H1 (cell line): ENCODE results near the gene C16orf46. TPM values are rescaled to one million over a fixed set of nuclear protein-coding genes. Genes with fewer than 3 reads are reported as not detected.

ENCODE experiments used
- CTCF ChIA-PET: fragments of 300-600 bp; sonication (Branson Sonifier 250); formaldehyde crosslinking; loops from one replicate; lab custom pipeline; 2021; ENCODE audit not compliant: partially characterized antibody; lab: Charles Lee
- POLR2A ChIA-PET: fragments of 300-600 bp; sonication (Branson Sonifier 250); formaldehyde crosslinking; loops from one replicate; lab custom pipeline; 2021; ENCODE audit warnings: inconsistent platforms; ENCODE audit not compliant: partially characterized antibody; lab: Charles Lee
- DNase-seq, 2 experiments: peaks; one replicate each; pipeline versions ENCODE4 v3.0.0 to v3.0.0-alpha.2; 2010 to 2022; ENCODE audit warnings: low spot score in 2 of 2, low read depth in 1 of 2, mixed read lengths in 1 of 2
- FAIRE-seq: peaks from 2 replicates; lab custom pipeline; 2011; peaks lifted over from hg19 to GRCh38; lab: Jason Lieb, UNC
- H2AFZ ChIP-seq: 2 replicates; pipeline ENCODE4 v1.8.1; 2012; ENCODE audit warnings: low read length, inconsistent platforms
- H2AK5ac ChIP-seq: 2 replicates; pipeline ENCODE4 v1.6.1; 2013; ENCODE audit warnings: low read depth, low read length
- H2BK120ac ChIP-seq: replicated peaks from 2 replicates; pipeline ENCODE3; 2013; ENCODE audit warnings: low read depth, low read length, inconsistent platforms
- H2BK12ac ChIP-seq: 2 replicates; pipeline ENCODE4 v1.6.1; 2013; ENCODE audit warnings: low read depth, low read length
- H2BK15ac ChIP-seq: 2 replicates; pipeline ENCODE4 v1.6.1; 2013; ENCODE audit warnings: low read length
- H2BK20ac ChIP-seq: 2 replicates; pipeline ENCODE4 v1.6.1; 2013; ENCODE audit warnings: low read length
- H2BK5ac ChIP-seq: 2 replicates; pipeline ENCODE4 v1.6.1; 2013; ENCODE audit warnings: low read depth, low read length
- H3K14ac ChIP-seq: 2 replicates; pipeline ENCODE4 v1.6.1; 2013; ENCODE audit warnings: inconsistent platforms; ENCODE audit not compliant: insufficient read length
- H3K18ac ChIP-seq: 2 replicates; pipeline ENCODE4 v1.6.1; 2013; ENCODE audit warnings: low read length; ENCODE audit errors: extremely low read depth
- H3K23ac ChIP-seq: 2 replicates; pipeline ENCODE4 v1.6.1; 2013; ENCODE audit warnings: inconsistent platforms; ENCODE audit not compliant: insufficient read length
- H3K23me2 ChIP-seq: 2 replicates; pipeline ENCODE4 v1.6.1; 2013; ENCODE audit warnings: low read depth, low read length
- H3K27ac ChIP-seq: 2 replicates; pipeline ENCODE4 v1.6.1; 2011; ENCODE audit warnings: low read depth, low read length, inconsistent platforms
- H3K27me3 ChIP-seq, 4 experiments: replicated peaks in 1 of 4; 1 replicate in 1 of 4; 2 replicates in 3 of 4; pipeline versions ENCODE4 v1.6.1 to v1.8.1; 2011 to 2013; ENCODE audit warnings: low read length in 3 of 4, mild to moderate bottlenecking in 3 of 4, inconsistent platforms in 2 of 4, mixed read lengths in 2 of 4, moderate library complexity in 1 of 4; ENCODE audit not compliant: control insufficient read depth in 3 of 4, insufficient read depth in 3 of 4; ENCODE audit errors: extremely low read depth in 1 of 4
- H3K36me3 ChIP-seq, 4 experiments: 2 replicates each; pipeline versions ENCODE4 v1.6.1 to v1.8.1; 2011 to 2013; ENCODE audit warnings: mild to moderate bottlenecking in 4 of 4, low read length in 3 of 4, moderate library complexity in 2 of 4, control low read depth in 1 of 4, inconsistent platforms in 1 of 4; ENCODE audit not compliant: insufficient read depth in 4 of 4, control insufficient read depth in 2 of 4
- H3K4ac ChIP-seq: replicated peaks from 2 replicates; pipeline ENCODE3; 2013; ENCODE audit warnings: low read length, low read depth, mixed read lengths, inconsistent platforms; ENCODE audit not compliant: insufficient read length
- H3K4me1 ChIP-seq, 4 experiments: replicated peaks in 1 of 4; 1 replicate in 1 of 4; 2 replicates in 3 of 4; pipeline versions ENCODE4 v1.6.1 to v1.8.1; 2011 to 2013; ENCODE audit warnings: low read length in 3 of 4, inconsistent platforms in 2 of 4, mixed read lengths in 1 of 4; ENCODE audit not compliant: insufficient read depth in 4 of 4, control insufficient read depth in 3 of 4
- H3K4me2 ChIP-seq, 2 experiments: 2 replicates each; pipeline versions ENCODE4 v1.6.1 to v1.8.1; 2011 to 2013; ENCODE audit warnings: low read depth in 2 of 2, low read length in 2 of 2, control low read depth in 1 of 2, inconsistent platforms in 1 of 2, mild to moderate bottlenecking in 1 of 2; ENCODE audit not compliant: insufficient read depth in 1 of 2
- H3K4me3 ChIP-seq, 4 experiments: fragments of 200-600, 300-600 bp in 1 of 4; sonication (generic), shearing (Covaris generic), sonication (Bioruptor Twin) in 1 of 4; 2 replicates each; pipeline versions ENCODE4 v1.5.1 to v1.8.1; 2011 to 2016; ENCODE audit warnings: low read length in 4 of 4, low read depth in 3 of 4, control low read depth in 2 of 4, inconsistent platforms in 2 of 4, mild to moderate bottlenecking in 2 of 4, mixed read lengths in 1 of 4, moderate library complexity in 1 of 4; ENCODE audit not compliant: insufficient read depth in 2 of 4; ENCODE audit errors: extremely low read depth in 1 of 4
- H3K56ac ChIP-seq: replicated peaks from 2 replicates; pipeline ENCODE3; 2013; ENCODE audit warnings: low read depth, mild to moderate bottlenecking, mixed read lengths, low read length, inconsistent platforms; ENCODE audit not compliant: insufficient read length
- H3K79me1 ChIP-seq: 2 replicates; pipeline ENCODE4 v1.6.1; 2013; ENCODE audit warnings: low read depth, low read length, control low read depth
- H3K79me2 ChIP-seq, 2 experiments: 2 replicates each; pipeline versions ENCODE4 v1.6.1 to v1.8.1; 2012 to 2013; ENCODE audit warnings: low read length in 2 of 2, mild to moderate bottlenecking in 2 of 2, inconsistent platforms in 1 of 2; ENCODE audit not compliant: insufficient read depth in 2 of 2, control insufficient read depth in 1 of 2
- H3K9ac ChIP-seq, 4 experiments: replicated peaks in 1 of 4; 1 replicate in 1 of 4; 2 replicates in 3 of 4; pipeline versions ENCODE4 v1.6.1 to v1.8.1; 2011 to 2013; ENCODE audit warnings: low read depth in 3 of 4, low read length in 3 of 4, control low read depth in 2 of 4, mild to moderate bottlenecking in 2 of 4, moderate library complexity in 2 of 4, inconsistent platforms in 1 of 4; ENCODE audit errors: extremely low read depth in 1 of 4
- H3K9me3 ChIP-seq, 2 experiments: 2 replicates each; pipeline versions ENCODE4 v1.6.1 to v1.8.1; 2012 to 2013; ENCODE audit warnings: mild to moderate bottlenecking in 2 of 2, moderate library complexity in 2 of 2, control low read depth in 1 of 2, inconsistent platforms in 1 of 2, low read depth in 1 of 2, low read length in 1 of 2, mixed read lengths in 1 of 2; ENCODE audit not compliant: insufficient read depth in 2 of 2
- H4K20me1 ChIP-seq, 2 experiments: replicated peaks in 1 of 2; 2 replicates each; pipeline versions ENCODE3 to v1.8.1; 2011 to 2013; ENCODE audit warnings: inconsistent platforms in 2 of 2, low read length in 2 of 2, mild to moderate bottlenecking in 1 of 2; ENCODE audit not compliant: insufficient read depth in 2 of 2, control insufficient read depth in 1 of 2
- H4K5ac ChIP-seq: 2 replicates; pipeline ENCODE4 v1.6.1; 2013; ENCODE audit warnings: low read length, low read depth, mixed read lengths, inconsistent platforms; ENCODE audit not compliant: insufficient read length
- H4K8ac ChIP-seq: 2 replicates; pipeline ENCODE4 v1.8.0; 2013; ENCODE audit warnings: mild to moderate bottlenecking, moderate library complexity, low read length, inconsistent platforms; ENCODE audit not compliant: insufficient read depth; ENCODE audit errors: extremely low read depth
- H4K91ac ChIP-seq: replicated peaks from 2 replicates; pipeline ENCODE3; 2013; ENCODE audit warnings: low read length, mixed read lengths, inconsistent platforms; ENCODE audit not compliant: insufficient read length
- BACH1 ChIP-seq: IDR thresholded peaks from 2 replicates; pipeline ENCODE4 v1.6.1; 2012; ENCODE audit warnings: low read length, improper control_type of control experiment
- CEBPB ChIP-seq: IDR thresholded peaks from 2 replicates; pipeline ENCODE4 v1.6.1; 2012; ENCODE audit warnings: low read depth, low read length
- CHD1 ChIP-seq: IDR thresholded peaks from 2 replicates; pipeline ENCODE4 v1.6.1; 2012; ENCODE audit warnings: low read depth, low read length, improper control_type of control experiment
- CREB1 ChIP-seq: IDR thresholded peaks from 2 replicates; pipeline ENCODE4 v1.6.1; 2012; ENCODE audit warnings: inconsistent platforms
- CTBP2 ChIP-seq: IDR thresholded peaks from 2 replicates; pipeline ENCODE4 v1.7.0; 2011; ENCODE audit warnings: borderline replicate concordance, mild to moderate bottlenecking, moderate library complexity, mixed read lengths, low read length; ENCODE audit not compliant: insufficient read depth, insufficient read length
- FOSL1 ChIP-seq: IDR thresholded peaks from 2 replicates; pipeline ENCODE4 v1.6.1; 2011; ENCODE audit warnings: mild to moderate bottlenecking, low read depth, low read length, moderate library complexity; ENCODE audit not compliant: insufficient read depth
- HDAC2 ChIP-seq, 2 experiments: fragments of 300-600 bp in 1 of 2; sonication (generic) in 1 of 2; IDR thresholded peaks; 2 replicates each; pipeline ENCODE4 v1.6.1; 2011 to 2012; ENCODE audit warnings: low read depth in 2 of 2, low read length in 2 of 2, mild to moderate bottlenecking in 2 of 2, moderate library complexity in 2 of 2, borderline replicate concordance in 1 of 2, inconsistent platforms in 1 of 2
- KDM1A ChIP-seq: fragments of 200-600, 300-600 bp; sonication (generic); IDR thresholded peaks from 2 replicates; pipeline ENCODE4 v1.7.1; 2016; ENCODE audit warnings: mild to moderate bottlenecking, low read length, borderline replicate concordance
- RBBP5 ChIP-seq: IDR thresholded peaks from 2 replicates; pipeline ENCODE4 v1.7.1; 2012; ENCODE audit warnings: low read depth, mild to moderate bottlenecking, inconsistent platforms, low read length, moderate library complexity, borderline replicate concordance
- SIRT6 ChIP-seq: IDR thresholded peaks from one replicate; pipeline ENCODE4 v1.7.1; 2012; ENCODE audit warnings: low read length, inconsistent platforms
- SP2 ChIP-seq: IDR thresholded peaks from 2 replicates; pipeline ENCODE4 v1.6.1; 2012; ENCODE audit warnings: mild to moderate bottlenecking, low read length, inconsistent platforms
- WGBS, 2 experiments: shearing (Covaris generic) in 1 of 2; methylation state at CpG; one replicate each; pipeline versions ENCODE4 v1.1.6 to v1.1.7; 2013 to 2015; ENCODE audit warnings: low lambda C conversion rate in 2 of 2, mixed read lengths in 2 of 2, inconsistent platforms in 1 of 2, low coverage in 1 of 2, missing lambda C conversion rate in 1 of 2; ENCODE audit not compliant: insufficient replicate concordance in 2 of 2, insufficient coverage in 1 of 2, insufficient read length in 1 of 2; ENCODE audit errors: extremely low coverage in 1 of 2, missing lambda C conversion rate in 1 of 2; 5-methylcytosine and 5-hydroxymethylcytosine counted together
- polyA plus RNA-seq, 7 experiments: library from polyadenylated mRNA; depleted of rRNA in 3 of 7; stranded (reverse) in 5 of 7; unstranded in 2 of 7; fragments of >200 nt in 5 of 7; fragments of 200-250 nt in 2 of 7; gene quantifications; 1 replicate in 5 of 7; 2 replicates in 1 of 7; 4 replicates in 1 of 7; pipeline versions ENCODE4 v1.2.1 to v1.2.3, GENCODE V29; 2011 to 2013; ENCODE audit warnings: missing spikeins in 2 of 7, mixed read lengths in 2 of 7
- total RNA-seq: library from RNA; stranded (reverse); fragmentation: NEBNext Ultra II Directional; extraction: Animal tissue kit (Norgen Biotek cat#: 25700); gene quantifications from 2 replicates; pipeline ENCODE4 v1.2.1, GENCODE V29; 2021
- TF ChIP-seq, protein P1 (sequence below): IDR thresholded peaks from 2 replicates; pipeline ENCODE4 v1.6.1; 2012; ENCODE audit warnings: low read length, inconsistent platforms
- TF ChIP-seq, protein P2 (sequence below): IDR thresholded peaks from 2 replicates; pipeline ENCODE4 v1.6.1; 2012; ENCODE audit warnings: inconsistent platforms

C16orf46 gene
- total and polyA plus RNA-seq, 2 of the 8 experiments (the other 6 are each of a cell fraction or from before 2014, with no cell fraction given): 0.48 to 0.60 TPM

DNA sequence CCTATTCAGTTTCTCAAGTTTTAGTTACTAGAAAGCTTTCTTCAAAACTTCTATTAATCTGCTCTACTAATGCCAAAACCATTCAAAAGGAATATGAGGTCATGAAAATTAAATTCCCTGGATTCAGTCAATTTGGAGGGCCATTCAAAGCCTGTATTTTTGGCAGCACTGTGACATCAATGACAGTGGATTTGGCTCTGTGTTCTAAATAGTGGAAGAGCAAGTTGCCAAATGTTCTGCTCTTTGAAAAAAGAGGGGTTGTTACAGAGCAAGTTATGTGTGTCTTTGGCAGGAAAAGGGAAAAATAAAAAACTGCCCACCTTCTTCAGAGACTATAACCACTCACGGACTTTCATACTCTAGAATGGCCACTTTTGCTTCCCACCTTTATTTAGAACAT is 3.2 kb upstream of the C16orf46 start:
- no peak overlapping the region for H2BK5ac ChIP-seq
- H4K20me1 ChIP-seq: peaks cover 0 to 2% of the 10 kb centered on the region in 2 experiments
- FAIRE-seq: no peak
- no peak overlapping the region for H2BK20ac ChIP-seq
- H4K8ac ChIP-seq: no peak overlapping the region
- H3K27ac ChIP-seq: no peak overlapping the region
- peaks cover 0 to 18% (median 2%) of the 10 kb centered on the region in 4 experiments; a peak in 2 of 8 replicates for H3K36me3 ChIP-seq
- no peak overlapping the region for H3K9ac ChIP-seq
- H3K9me3 ChIP-seq: no peaks in the 10 kb centered on the region
- ChIA-PET CTCF (no interaction called here), POLR2A (interaction anchor here (1.0 to 1.5 kb wide), 2 partner anchors 8 to 11 kb away, joined by 4 read pairs; no protein-coding TSS in a partner anchor)
- no peak overlapping the region for H3K14ac ChIP-seq
- no peak overlapping the region for H3K4ac ChIP-seq
- no peak overlapping the region for H4K5ac ChIP-seq
- no peak overlapping the region for H2AK5ac ChIP-seq
- no peak overlapping the region for H3K4me3 ChIP-seq
- no peak for DNase-seq
- no peak overlapping the region for H2BK12ac ChIP-seq
- peaks cover 6% of the 10 kb centered on the region; the same call in 1 of the 2 replicates for H3K23me2 ChIP-seq
- H3K23ac ChIP-seq: no peak overlapping the region
- H3K79me1 ChIP-seq: no peaks in the 10 kb centered on the region
- no peak overlapping the region for H2AFZ ChIP-seq
- no peak overlapping the region for H3K18ac ChIP-seq
- no peak overlapping the region for H2BK120ac ChIP-seq
- H3K4me1 ChIP-seq: no peaks in the 10 kb centered on the region
- H3K4me2 ChIP-seq: no peak overlapping the region
- no peaks in the 10 kb centered on the region for H3K27me3 ChIP-seq
- no peak overlapping the region for H4K91ac ChIP-seq
- no peak overlapping the region for H3K56ac ChIP-seq
- H2BK15ac ChIP-seq: no peak overlapping the region
- no peaks in the 10 kb centered on the region for H3K79me2 ChIP-seq
- WGBS, 2 experiments: 93% methylated on average over 1 of the region's 1 CpG; no CpG with 5 or more reads in 1 of the 2 experiments
- TF ChIP-seq RBBP5: no peak
- TF ChIP-seq CREB1: no peak
- no peak for TF ChIP-seq SIRT6
- TF ChIP-seq, protein P1, sequence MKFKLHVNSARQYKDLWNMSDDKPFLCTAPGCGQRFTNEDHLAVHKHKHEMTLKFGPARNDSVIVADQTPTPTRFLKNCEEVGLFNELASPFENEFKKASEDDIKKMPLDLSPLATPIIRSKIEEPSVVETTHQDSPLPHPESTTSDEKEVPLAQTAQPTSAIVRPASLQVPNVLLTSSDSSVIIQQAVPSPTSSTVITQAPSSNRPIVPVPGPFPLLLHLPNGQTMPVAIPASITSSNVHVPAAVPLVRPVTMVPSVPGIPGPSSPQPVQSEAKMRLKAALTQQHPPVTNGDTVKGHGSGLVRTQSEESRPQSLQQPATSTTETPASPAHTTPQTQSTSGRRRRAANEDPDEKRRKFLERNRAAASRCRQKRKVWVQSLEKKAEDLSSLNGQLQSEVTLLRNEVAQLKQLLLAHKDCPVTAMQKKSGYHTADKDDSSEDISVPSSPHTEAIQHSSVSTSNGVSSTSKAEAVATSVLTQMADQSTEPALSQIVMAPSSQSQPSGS: no peak
- TF ChIP-seq BACH1: no peak
- TF ChIP-seq HDAC2 (IDR thresholded peaks at IDR 0.05; ENCODE audit: borderline replicate concordance in 1 of 2, low read depth in 2 of 2, low read length in 2 of 2): no peak
- no peak for TF ChIP-seq CEBPB
- TF ChIP-seq SP2: no peak
- no peak for TF ChIP-seq FOSL1
- no peak for TF ChIP-seq CHD1
- TF ChIP-seq, protein P2, sequence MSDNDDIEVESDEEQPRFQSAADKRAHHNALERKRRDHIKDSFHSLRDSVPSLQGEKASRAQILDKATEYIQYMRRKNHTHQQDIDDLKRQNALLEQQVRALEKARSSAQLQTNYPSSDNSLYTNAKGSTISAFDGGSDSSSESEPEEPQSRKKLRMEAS: no peak
- TF ChIP-seq CTBP2: no peak
- TF ChIP-seq KDM1A: no peak
